SK-N-SH treated with all-trans-retinoic acid at 6 μM for 48 hours (cell line): ENCODE data around the gene ARSB.

ENCODE experiments used
- ATAC-seq: fragments of 200-7000 bp; cut with Tn5 transposase; 3 replicates; pipeline ENCODE4 v1.9.1; 2020; ENCODE audit warnings: mild to moderate bottlenecking, moderate library complexity
- CSDC2 ChIP-seq: fragments of 250-450 bp; sonication (Bioruptor Pico); IDR thresholded peaks from 2 replicates; pipeline ENCODE4 v1.5.0; 2020; ENCODE audit warnings: mild to moderate bottlenecking, moderate library complexity
- CSRNP3 ChIP-seq: fragments of 250-450 bp; sonication (Bioruptor Pico); IDR thresholded peaks from 2 replicates; pipeline ENCODE4 v1.5.1; 2021; ENCODE audit warnings: mild to moderate bottlenecking, moderate library complexity
- ESRRG ChIP-seq: fragments of 250-450 bp; sonication (Bioruptor Pico); IDR thresholded peaks from 2 replicates; pipeline ENCODE4 v1.6.1; 2021; ENCODE audit warnings: mild to moderate bottlenecking
- ISL1 ChIP-seq: fragments of 250-450 bp; sonication (Bioruptor Pico); IDR thresholded peaks from 2 replicates; pipeline ENCODE4 v2.1.2; 2022; ENCODE audit warnings: mild to moderate bottlenecking, moderate library complexity
- PPARA ChIP-seq: fragments of 250-450 bp; sonication (Bioruptor Pico); IDR thresholded peaks from 2 replicates; pipeline ENCODE4 v1.5.0; 2020; ENCODE audit warnings: mild to moderate bottlenecking, borderline replicate concordance
- RARB ChIP-seq: fragments of 250-450 bp; sonication (Bioruptor Pico); IDR thresholded peaks from 2 replicates; pipeline ENCODE4 v1.8.0; 2021; ENCODE audit warnings: mild to moderate bottlenecking, moderate library complexity
- TCF4 ChIP-seq: fragments of 250-450 bp; sonication (Bioruptor Pico); IDR thresholded peaks from 2 replicates; pipeline ENCODE4 v1.8.0; 2021; ENCODE audit warnings: mild to moderate bottlenecking, moderate library complexity, borderline replicate concordance
- TOX ChIP-seq: fragments of 250-450 bp; sonication (Bioruptor Pico); IDR thresholded peaks from 2 replicates; pipeline ENCODE4 v1.8.0; 2021; ENCODE audit warnings: mild to moderate bottlenecking, moderate library complexity, borderline replicate concordance
- TSHZ2 ChIP-seq: fragments of 250-450 bp; sonication (Bioruptor Pico); IDR thresholded peaks from 2 replicates; pipeline ENCODE4 v1.5.0; 2020; ENCODE audit warnings: mild to moderate bottlenecking, moderate library complexity
- ZC3H10 ChIP-seq: fragments of 250-450 bp; sonication (Bioruptor Pico); IDR thresholded peaks from 2 replicates; pipeline ENCODE4 v1.5.1; 2021; ENCODE audit warnings: mild to moderate bottlenecking, moderate library complexity
- ZFP3 ChIP-seq: fragments of 250-450 bp; sonication (Bioruptor Pico); IDR thresholded peaks from 2 replicates; pipeline ENCODE4 v1.5.0; 2020; ENCODE audit warnings: mild to moderate bottlenecking, moderate library complexity
- ZFP30 ChIP-seq: fragments of 450-650 bp; formaldehyde crosslinking; IDR thresholded peaks from 2 replicates; pipeline ENCODE4 v1.5.0; 2022; ENCODE audit warnings: mild to moderate bottlenecking, moderate library complexity
- ZNF70 ChIP-seq: fragments of 450-650 bp; formaldehyde crosslinking; IDR thresholded peaks from 2 replicates; pipeline ENCODE4 v1.5.0; 2020; ENCODE audit warnings: mild to moderate bottlenecking, moderate library complexity
- ZNF8 ChIP-seq: fragments of 450-650 bp; formaldehyde crosslinking; IDR thresholded peaks from 2 replicates; pipeline ENCODE4 v1.5.0; 2020; ENCODE audit warnings: mild to moderate bottlenecking, moderate library complexity
- TF ChIP-seq, protein P1 (sequence below): fragments of 250-450 bp; sonication (Bioruptor Pico); IDR thresholded peaks from 2 replicates; pipeline ENCODE4 v1.5.1; 2020; ENCODE audit warnings: low read depth, mild to moderate bottlenecking, moderate library complexity
- TF ChIP-seq, protein P2 (sequence below): fragments of 250-450 bp; sonication (Bioruptor Pico); IDR thresholded peaks from 2 replicates; pipeline ENCODE4 v1.8.0; 2021; ENCODE audit warnings: low read depth, mild to moderate bottlenecking, moderate library complexity, borderline replicate concordance

Gene ARSB

GRCh38 chr5:78810098-78810920 is 174.8 kb downstream of the ARSB start (continued):
- TF ChIP-seq, protein P1, sequence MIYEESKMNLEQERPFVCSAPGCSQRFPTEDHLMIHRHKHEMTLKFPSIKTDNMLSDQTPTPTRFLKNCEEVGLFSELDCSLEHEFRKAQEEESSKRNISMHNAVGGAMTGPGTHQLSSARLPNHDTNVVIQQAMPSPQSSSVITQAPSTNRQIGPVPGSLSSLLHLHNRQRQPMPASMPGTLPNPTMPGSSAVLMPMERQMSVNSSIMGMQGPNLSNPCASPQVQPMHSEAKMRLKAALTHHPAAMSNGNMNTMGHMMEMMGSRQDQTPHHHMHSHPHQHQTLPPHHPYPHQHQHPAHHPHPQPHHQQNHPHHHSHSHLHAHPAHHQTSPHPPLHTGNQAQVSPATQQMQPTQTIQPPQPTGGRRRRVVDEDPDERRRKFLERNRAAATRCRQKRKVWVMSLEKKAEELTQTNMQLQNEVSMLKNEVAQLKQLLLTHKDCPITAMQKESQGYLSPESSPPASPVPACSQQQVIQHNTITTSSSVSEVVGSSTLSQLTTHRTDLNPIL (CRISPR knock-in tag) = no peak
- TF ChIP-seq ZFP30 (no peak), ZNF8 (CRISPR knock-in tag) (no peak), CSDC2 (CRISPR knock-in tag) (no peak), ZNF70 (CRISPR knock-in tag) (no peak)

DNA sequence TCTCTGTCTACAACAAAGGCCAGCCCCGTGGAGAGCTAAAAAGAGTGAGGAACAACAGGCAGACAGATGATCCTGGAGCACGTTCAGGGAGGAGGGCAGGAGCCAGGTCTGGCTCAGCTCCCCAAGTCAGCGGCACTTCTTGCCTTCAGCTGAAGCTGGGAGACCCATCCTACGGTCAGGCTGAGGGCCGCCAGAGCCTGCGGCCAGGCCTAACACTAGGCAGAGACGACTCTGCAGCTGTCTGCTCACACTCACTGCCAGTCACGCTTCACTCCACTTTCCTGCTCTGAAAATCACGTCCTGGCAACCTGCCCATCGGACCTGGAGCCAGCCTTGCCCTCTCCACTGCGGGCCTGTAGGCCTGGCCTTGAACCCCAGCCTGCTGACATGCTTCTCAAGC is 175.7 kb downstream of the ARSB start:
- ATAC-seq = no peak; the same call in 2 of the 3 replicates
- TF ChIP-seq TCF4 (CRISPR knock-in tag) = peak; percentile 56
- TF ChIP-seq, protein P2, sequence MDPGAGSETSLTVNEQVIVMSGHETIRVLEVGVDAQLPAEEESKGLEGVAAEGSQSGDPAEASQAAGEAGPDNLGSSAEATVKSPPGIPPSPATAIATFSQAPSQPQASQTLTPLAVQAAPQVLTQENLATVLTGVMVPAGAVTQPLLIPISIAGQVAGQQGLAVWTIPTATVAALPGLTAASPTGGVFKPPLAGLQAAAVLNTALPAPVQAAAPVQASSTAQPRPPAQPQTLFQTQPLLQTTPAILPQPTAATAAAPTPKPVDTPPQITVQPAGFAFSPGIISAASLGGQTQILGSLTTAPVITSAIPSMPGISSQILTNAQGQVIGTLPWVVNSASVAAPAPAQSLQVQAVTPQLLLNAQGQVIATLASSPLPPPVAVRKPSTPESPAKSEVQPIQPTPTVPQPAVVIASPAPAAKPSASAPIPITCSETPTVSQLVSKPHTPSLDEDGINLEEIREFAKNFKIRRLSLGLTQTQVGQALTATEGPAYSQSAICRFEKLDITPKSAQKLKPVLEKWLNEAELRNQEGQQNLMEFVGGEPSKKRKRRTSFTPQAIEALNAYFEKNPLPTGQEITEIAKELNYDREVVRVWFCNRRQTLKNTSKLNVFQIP (CRISPR knock-in tag) = no peak
- TF ChIP-seq PPARA (CRISPR knock-in tag) = no peak
- peak; percentile 68 for TF ChIP-seq TSHZ2 (CRISPR knock-in tag)
- TF ChIP-seq CSRNP3 (CRISPR knock-in tag) = no peak
- TF ChIP-seq ZNF70 (CRISPR knock-in tag) = 0 out of 2 replicates have a peak, but pooled peaks have one; percentile 23
- no peak for TF ChIP-seq ZFP3 (CRISPR knock-in tag)

DNA sequence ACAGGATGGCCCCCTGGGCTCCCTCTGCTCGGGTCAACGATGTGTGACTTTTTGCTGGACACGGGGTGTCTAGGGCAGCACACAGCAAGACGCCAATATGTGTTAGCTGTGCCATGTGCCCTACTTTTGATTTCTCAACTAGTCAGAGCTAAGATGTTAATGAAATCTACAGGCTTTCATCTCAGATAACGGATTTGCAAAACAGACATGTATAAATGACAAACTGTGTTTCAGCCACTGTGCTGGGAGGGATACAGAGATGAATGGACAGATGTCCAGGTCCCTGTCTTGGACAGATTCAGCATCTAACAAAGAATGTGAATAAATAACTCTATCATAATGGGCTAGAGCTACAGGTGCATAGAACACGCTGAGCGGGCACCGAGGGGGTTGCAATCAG is 176.3 kb downstream of the ARSB start:
- no peak for TF ChIP-seq ESRRG (CRISPR knock-in tag)
- no peak for TF ChIP-seq PPARA (CRISPR knock-in tag)
- TF ChIP-seq ZC3H10 (CRISPR knock-in tag) = no peak
- no peak for TF ChIP-seq RARB (CRISPR knock-in tag)
- TF ChIP-seq CSDC2 (CRISPR knock-in tag) = no peak
- TF ChIP-seq ISL1 (CRISPR knock-in tag) = no peak
- TF ChIP-seq TOX (CRISPR knock-in tag) = no peak
- TF ChIP-seq, protein P2 (CRISPR knock-in tag) = no peak
- TF ChIP-seq TSHZ2 (CRISPR knock-in tag) = no peak
- TF ChIP-seq ZFP30 = no peak
- TF ChIP-seq CSRNP3 (CRISPR knock-in tag) = no peak
- TF ChIP-seq, protein P1 (CRISPR knock-in tag) = no peak
- no peak for ATAC-seq
